Loucy (cell line): ENCODE measurements around the gene PRND.

Experiments used
- H2AFZ ChIP-seq: fragments of 200-600 bp; sonication (generic); 2 replicates; pipeline ENCODE4 v1.6.0; 2016; ENCODE audit warnings: antibody characterized with exemption, mild to moderate bottlenecking, low read length, moderate library complexity
- H3F3A ChIP-seq: fragments of 200-600 bp; 2 replicates; pipeline ENCODE4 v1.6.0; 2016; ENCODE audit warnings: antibody characterized with exemption, low read depth, mild to moderate bottlenecking
- H3K27me3 ChIP-seq: fragments of 200-600 bp; sonication (generic); 2 replicates; pipeline ENCODE4 v1.6.1; 2014; ENCODE audit warnings: low read length, mild to moderate bottlenecking; ENCODE audit not compliant: insufficient read depth, poor library complexity, severe bottlenecking
- H3K36me3 ChIP-seq: fragments of 200-600 bp; sonication (generic); 2 replicates; pipeline ENCODE4 v1.6.1; 2016; ENCODE audit warnings: low read length; ENCODE audit not compliant: insufficient read depth
- H3K4me1 ChIP-seq: fragments of 200-600 bp; sonication (generic); 2 replicates; pipeline ENCODE4 v1.5.1; 2014; ENCODE audit warnings: low read length, mild to moderate bottlenecking; ENCODE audit not compliant: insufficient read depth, poor library complexity, severe bottlenecking
- H3K4me2 ChIP-seq: fragments of 200-600 bp; sonication (generic); 2 replicates; pipeline ENCODE4 v1.6.0; 2014; ENCODE audit warnings: antibody characterized with exemption, low read length, low read depth, mild to moderate bottlenecking; ENCODE audit not compliant: poor library complexity, severe bottlenecking
- H3K4me3 ChIP-seq: fragments of 200-600 bp; sonication (generic); 2 replicates; pipeline ENCODE4 v1.5.1; 2014; ENCODE audit warnings: low read length, mild to moderate bottlenecking, mixed read lengths; ENCODE audit not compliant: poor library complexity, severe bottlenecking
- H3K79me2 ChIP-seq: fragments of 200-600 bp; sonication (generic); 2 replicates; pipeline ENCODE4 v1.6.1; 2014; ENCODE audit warnings: low read length; ENCODE audit not compliant: insufficient read depth
- H3K9ac ChIP-seq: fragments of 200-600 bp; sonication (generic); 2 replicates; pipeline ENCODE4 v1.6.0; 2014; ENCODE audit warnings: mild to moderate bottlenecking, low read depth, low read length, moderate library complexity; ENCODE audit not compliant: poor library complexity, severe bottlenecking
- H3K9me2 ChIP-seq: fragments of 200-600 bp; sonication (generic); replicated peaks from 2 replicates; pipeline ENCODE4 v1.6.1; 2016; ENCODE audit warnings: low read depth, low read length, mixed read lengths
- H3K9me3 ChIP-seq: fragments of 200-600 bp; sonication (generic); 2 replicates; pipeline ENCODE4 v1.6.1; 2014; ENCODE audit warnings: mild to moderate bottlenecking, antibody characterized with exemption, low read length, low read depth; ENCODE audit not compliant: insufficient read depth
- H4K20me1 ChIP-seq: fragments of 200-600 bp; sonication (generic); 2 replicates; pipeline ENCODE4 v1.6.0; 2014; ENCODE audit warnings: antibody characterized with exemption, low read length, mild to moderate bottlenecking; ENCODE audit not compliant: insufficient read depth, poor library complexity, severe bottlenecking
- EZH2phosphoT487 ChIP-seq: fragments of 200-600 bp; IDR thresholded peaks from 2 replicates; pipeline ENCODE4 v1.6.1; 2018; ENCODE audit warnings: antibody characterized with exemption, mild to moderate bottlenecking, moderate library complexity, borderline replicate concordance
- TF ChIP-seq, protein P1 (sequence below): fragments of 200-600 bp; sonication (generic); conservative IDR thresholded peaks from 2 replicates; pipeline ENCODE4 v1.5.1; 2014; ENCODE audit warnings: mild to moderate bottlenecking, antibody characterized with exemption, low read length

PRND gene

DNA sequence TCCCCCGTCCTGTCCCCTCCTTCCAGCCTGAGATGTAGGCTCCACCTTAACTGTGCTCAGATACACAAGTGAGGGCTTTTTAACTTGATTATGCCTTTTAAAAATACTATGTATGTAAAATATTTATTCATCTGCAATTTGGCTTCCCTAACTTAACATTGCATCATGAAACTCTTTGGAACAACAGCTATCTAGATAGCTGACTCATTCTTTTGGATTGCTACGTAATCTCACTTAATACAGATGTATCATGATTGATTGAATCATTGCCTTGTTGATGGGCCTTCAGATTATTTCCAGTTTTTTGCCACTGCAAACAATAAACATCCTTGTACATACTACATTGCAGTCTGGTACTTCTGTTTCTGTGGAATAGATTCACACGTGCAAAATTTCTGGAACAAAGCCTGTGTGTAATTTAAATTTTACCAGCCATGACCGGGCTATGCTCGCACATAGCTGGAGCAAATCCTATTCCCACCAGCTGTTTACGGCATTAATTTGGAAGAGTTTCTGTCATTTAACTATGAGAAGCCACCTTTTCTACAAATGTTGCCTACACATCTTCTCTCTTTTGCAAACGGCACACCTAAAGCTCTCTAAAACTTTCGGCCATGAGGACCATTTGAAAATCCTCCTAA, 6.5 kb downstream of the PRND start:
- H2AFZ ChIP-seq = no peak overlapping the region
- peaks cover 5% of the 10 kb centered on the region for H3K27me3 ChIP-seq
- H3K36me3 ChIP-seq = no peaks in the 10 kb centered on the region
- no peak overlapping the region for H3K4me3 ChIP-seq
- H3K79me2 ChIP-seq = no peaks in the 10 kb centered on the region
- no peaks in the 10 kb centered on the region for H3K9me3 ChIP-seq
- no peaks in the 10 kb centered on the region for H3K9me2 ChIP-seq
- H3K9ac ChIP-seq = no peak overlapping the region
- no peaks in the 10 kb centered on the region for H4K20me1 ChIP-seq
- H3K4me2 ChIP-seq = no peak overlapping the region
- no peaks in the 10 kb centered on the region for H3K4me1 ChIP-seq
- no peaks in the 10 kb centered on the region for H3F3A ChIP-seq
- TF ChIP-seq, protein P1, sequence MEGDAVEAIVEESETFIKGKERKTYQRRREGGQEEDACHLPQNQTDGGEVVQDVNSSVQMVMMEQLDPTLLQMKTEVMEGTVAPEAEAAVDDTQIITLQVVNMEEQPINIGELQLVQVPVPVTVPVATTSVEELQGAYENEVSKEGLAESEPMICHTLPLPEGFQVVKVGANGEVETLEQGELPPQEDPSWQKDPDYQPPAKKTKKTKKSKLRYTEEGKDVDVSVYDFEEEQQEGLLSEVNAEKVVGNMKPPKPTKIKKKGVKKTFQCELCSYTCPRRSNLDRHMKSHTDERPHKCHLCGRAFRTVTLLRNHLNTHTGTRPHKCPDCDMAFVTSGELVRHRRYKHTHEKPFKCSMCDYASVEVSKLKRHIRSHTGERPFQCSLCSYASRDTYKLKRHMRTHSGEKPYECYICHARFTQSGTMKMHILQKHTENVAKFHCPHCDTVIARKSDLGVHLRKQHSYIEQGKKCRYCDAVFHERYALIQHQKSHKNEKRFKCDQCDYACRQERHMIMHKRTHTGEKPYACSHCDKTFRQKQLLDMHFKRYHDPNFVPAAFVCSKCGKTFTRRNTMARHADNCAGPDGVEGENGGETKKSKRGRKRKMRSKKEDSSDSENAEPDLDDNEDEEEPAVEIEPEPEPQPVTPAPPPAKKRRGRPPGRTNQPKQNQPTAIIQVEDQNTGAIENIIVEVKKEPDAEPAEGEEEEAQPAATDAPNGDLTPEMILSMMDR = no peak
- no peak for TF ChIP-seq EZH2phosphoT487

DNA sequence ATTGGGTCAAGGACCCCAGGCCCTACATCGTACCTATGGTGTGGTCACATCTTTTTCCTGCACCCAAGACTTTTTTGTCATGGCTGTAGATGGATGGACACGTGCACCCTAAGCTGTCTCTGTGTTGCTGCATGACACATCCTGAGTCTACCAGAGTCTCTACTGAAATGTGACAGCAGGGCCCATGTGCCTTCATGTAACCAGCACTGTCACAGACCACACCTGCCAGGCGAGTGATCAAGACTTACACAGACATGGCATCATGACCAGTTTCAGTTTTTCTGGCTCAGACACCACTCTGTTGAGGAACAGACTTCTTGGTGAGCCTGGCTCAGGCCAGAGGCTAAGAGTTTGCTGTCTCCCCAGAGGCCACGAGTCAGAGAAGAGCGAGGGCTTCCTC, 7.6 kb downstream of the PRND start:
- Histone ChIP-seq H3K36me3 (no peaks in the 10 kb centered on the region), H3K9me3 (no peaks in the 10 kb centered on the region), H4K20me1 (no peaks in the 10 kb centered on the region), H3K4me1 (no peaks in the 10 kb centered on the region), H3K4me3 (no peak overlapping the region), H3K27me3 (peaks cover 5% of the 10 kb centered on the region), H3K9ac (no peak overlapping the region), H3K4me2 (no peak overlapping the region), H3F3A (no peaks in the 10 kb centered on the region), H3K79me2 (no peaks in the 10 kb centered on the region), H3K9me2 (no peaks in the 10 kb centered on the region), H2AFZ (no peak overlapping the region)
- TF ChIP-seq, protein P1 = no peak
- no peak for TF ChIP-seq EZH2phosphoT487

DNA sequence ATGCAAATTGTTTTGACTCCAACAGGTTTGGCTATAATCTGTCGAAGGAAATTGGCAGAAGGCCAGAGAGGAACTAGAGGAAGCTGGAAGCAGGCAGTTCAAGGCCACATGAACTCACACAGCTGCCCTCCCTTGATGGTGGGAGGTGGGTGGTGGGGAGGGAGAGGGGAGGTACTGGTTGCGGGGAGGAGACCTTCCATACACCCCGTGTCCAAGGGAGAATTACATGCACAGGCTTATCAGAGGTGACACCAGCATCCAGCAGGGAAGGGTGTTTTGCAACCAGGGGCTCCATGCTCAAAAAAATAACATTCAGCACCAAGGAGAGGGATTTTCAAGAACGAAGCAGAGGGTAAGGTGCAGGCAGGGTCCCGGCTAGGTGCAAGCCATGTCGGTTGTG, 9.1 kb downstream of the PRND start:
- TF ChIP-seq, protein P1 = no peak
- no peak for TF ChIP-seq EZH2phosphoT487
- no peaks in the 10 kb centered on the region for H3F3A ChIP-seq
- no peaks in the 10 kb centered on the region for H3K4me1 ChIP-seq
- H3K4me2 ChIP-seq = no peak overlapping the region
- H2AFZ ChIP-seq = no peak overlapping the region
- H3K9me3 ChIP-seq = no peaks in the 10 kb centered on the region
- no peaks in the 10 kb centered on the region for H4K20me1 ChIP-seq
- H3K9ac ChIP-seq = no peak overlapping the region
- no peak overlapping the region for H3K4me3 ChIP-seq
- peaks cover 5% of the 10 kb centered on the region for H3K27me3 ChIP-seq
- no peaks in the 10 kb centered on the region for H3K9me2 ChIP-seq
- H3K79me2 ChIP-seq = no peaks in the 10 kb centered on the region
- no peaks in the 10 kb centered on the region for H3K36me3 ChIP-seq
